Measurements from ENCODE around the gene SDF4.
"Not testable (repeated sequence)": the region's sequence is repeated elsewhere in the genome, so short reads cannot be mapped to it uniquely, and the experiment has no call there.

SDF4 gene

DNA sequence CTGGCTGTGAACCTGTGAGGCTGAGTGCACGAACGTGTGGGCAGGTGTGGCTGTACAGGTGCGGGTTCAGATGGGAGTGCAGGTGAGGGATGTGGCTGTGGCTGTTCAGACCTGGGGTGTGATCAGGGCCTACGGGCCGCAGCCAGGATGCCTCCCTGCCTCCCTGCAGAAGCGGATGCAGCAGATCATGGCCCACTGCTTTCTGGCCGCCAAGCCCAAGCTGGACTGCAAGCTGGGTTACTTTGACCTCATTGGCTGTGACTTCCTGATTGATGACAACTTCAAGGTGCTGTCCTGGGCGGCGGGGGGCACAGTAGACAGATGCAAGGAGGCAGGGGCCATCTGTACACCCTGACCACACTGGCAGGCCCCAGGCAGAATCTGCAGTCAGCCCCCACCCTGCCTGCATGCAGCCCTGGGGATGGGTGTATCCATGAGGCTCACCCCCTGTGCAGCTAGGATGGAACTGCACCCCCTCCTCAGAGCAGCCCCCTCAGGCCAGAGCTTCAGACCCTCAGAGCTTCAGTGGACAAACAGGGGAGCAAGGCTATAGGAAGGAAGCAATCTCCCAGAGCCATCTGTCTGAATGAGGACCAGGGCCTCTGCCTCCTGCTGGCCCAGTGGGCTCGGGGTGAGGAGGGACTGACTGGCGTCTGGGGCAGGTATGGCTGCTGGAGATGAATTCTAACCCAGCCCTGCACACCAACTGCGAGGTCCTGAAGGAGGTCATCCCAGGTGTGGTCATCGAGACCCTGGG lies 35.2 kb downstream of the SDF4 start:
- no peak for DNase-seq

DNA sequence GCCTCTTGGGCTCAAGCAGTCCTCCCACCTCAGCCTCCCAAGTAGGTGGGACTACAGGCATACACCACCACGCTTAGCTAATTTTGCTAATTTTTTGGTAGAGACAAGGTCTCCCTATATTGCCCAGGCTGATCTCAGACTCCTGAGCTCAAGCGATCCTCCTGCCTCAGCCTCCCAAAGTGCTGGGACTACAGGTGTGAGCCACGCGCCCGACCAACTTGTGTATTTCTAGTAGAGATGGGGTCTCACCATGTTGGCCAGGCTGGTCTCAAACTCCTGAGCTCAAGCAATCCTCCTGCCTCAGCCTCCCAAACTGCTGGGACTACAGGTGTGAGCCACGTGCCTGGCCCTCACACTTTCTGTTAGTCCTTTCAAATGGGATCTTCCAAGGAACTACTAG lies 36.1 kb downstream of the SDF4 start:
- not testable (repeated sequence) for DNase-seq

DNA sequence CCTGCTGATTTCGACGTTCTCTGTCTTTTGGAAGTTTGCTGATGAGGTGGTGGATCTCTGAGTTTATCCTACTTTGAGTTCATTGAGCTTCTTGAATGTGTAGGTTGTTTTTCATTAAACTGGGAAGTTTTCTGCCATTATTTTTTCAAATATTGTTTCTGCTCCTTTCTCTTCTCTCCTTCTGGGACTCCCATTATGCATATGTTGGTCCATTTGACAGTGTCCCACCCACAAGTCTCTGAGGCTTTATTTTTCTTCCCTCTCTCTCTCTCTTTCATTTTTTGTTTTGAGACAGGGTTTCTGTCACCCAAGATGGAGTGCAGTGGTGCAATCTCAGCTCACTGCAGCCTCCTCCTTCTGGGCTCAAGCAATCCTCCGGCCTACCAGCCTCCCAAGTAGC lies 37.1 kb downstream of the SDF4 start:
- no peak for DNase-seq

DNA sequence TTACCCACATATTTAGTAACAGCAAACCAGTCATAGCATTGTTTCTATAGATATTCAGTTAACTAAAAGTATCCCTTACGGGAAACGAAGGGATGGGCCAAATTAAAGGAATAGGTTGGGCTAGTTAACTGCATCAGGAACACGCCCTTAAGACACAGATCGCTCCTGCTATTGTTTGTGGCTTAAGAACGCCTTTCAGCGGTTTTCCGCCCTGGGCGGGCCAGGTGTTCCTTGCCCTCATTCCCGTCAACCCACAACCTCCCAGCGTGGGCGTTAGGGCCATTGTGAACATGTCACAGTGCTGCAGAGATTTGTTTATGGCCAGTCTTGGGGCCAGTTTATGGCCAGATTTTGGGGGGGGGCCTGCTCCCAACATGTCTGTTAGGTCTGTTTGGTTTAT lies 40.1 kb downstream of the SDF4 start:
- no peak for DNase-seq

DNA sequence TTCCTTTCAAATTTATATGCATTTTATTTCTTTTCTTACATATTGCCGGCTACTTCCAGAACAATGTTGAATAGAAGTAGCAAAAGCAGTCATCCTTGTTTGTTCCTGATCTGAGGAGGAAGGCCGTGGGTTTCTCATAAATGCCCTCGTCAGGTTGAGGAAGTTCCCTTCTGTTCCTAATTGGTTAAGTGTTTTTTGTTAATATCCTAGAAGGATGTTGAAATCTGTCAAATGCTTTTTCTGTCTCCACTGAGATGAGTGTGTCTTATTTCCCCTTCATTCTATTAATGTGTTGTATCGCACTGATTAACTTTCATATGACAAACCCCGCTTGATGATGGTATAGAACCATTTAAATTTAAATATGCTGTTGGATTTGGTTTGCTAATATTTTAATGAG lies 42.7 kb downstream of the SDF4 start:
- no peak for DNase-seq

DNA sequence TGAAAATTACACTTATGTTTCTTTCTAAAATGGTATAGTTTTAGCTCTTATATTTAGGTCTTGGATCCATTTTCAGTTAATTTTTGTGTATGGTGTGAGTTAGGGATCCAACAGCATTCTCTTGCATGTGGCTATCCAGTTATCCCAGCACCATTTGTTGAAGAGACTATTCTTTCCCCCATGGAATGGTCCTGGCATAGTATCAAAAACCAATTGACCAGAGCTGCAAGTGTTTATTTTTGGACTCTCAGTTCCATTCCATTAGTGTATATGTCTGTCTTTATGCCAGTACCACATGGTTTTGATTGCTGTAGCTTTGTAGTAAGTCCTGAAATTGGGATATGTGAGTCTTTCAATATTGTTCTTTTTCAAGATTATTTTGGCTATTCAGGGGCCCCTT lies 43.9 kb downstream of the SDF4 start:
- DNase-seq: no peak

DNA sequence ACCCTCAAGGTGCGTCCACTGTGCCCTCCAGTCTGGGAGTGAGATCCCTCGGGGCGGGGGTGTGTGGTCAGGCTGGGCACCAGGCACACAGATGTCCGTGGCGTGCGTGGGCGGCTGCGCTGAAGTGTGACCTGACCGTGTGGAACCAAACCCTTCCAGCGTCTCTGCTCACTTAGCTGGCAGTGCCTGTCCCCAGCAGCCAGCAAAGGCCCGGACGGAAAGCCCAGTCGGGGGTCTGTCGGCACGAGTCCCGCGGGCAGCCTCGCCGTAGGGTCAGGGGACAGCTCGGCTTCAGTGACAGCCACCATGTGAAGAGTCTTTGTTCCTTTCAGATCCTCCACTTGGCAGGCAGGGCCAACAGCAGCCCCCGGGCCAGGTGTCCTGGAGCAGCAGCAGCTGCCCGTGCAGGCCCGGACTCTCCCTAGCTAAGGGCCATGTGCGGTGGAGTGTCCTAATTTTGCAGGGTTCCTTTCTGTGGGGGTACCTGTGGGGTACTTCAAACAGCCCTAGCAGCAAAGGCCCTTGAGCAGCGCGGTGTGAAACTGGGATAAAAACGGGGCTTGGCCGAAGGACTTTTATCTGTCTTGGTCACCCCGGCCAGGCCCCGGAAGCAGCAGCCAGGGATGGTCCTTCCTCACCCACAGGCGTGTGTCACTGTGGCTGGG lies 46.6 kb downstream of the SDF4 start:
- no peak for DNase-seq

DNA sequence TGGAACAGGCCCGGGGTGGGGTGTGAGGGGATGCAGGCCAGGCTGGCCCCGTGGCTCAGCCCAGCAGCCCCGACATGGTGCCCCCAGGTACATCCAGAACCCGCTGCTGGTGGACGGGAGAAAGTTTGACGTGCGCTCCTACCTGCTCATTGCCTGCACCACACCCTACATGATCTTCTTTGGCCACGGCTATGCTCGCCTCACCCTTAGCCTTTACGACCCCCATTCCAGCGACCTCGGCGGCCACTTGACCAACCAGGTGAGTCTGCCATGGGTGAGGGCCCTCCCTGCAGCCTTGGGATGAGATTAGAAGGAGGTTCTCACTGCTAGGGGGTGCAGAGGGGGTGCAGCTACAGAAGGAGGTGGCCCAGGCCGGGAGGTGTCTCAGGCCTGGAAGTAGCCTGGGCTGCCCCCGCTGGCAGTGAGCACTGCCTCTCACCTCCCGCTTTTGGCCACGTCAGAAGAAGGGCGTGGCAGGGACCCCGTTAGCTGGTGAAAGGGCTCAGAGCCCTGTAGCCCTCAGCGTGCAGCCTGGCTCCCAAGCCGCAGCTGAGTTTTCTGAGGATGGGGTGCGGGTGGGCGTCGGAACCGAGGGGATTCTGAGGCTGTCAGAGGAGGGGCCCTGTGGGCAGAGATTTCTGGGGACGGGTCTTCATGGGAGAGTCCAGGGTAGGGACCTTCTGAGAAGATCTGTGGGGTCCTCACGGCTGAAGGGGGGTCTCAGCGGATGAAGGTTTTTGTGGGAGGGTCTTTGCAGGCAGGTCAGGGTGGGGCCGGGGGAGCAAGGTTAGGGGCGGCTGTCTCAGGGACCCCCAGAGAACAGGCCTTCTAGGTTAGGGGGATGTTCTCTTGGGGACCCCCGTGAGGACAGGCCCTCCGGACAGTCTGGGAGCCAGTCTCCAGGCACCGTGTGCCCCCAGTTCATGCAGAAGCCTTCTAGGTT lies 47.7 kb downstream of the SDF4 start:
- no peak for DNase-seq

DNA sequence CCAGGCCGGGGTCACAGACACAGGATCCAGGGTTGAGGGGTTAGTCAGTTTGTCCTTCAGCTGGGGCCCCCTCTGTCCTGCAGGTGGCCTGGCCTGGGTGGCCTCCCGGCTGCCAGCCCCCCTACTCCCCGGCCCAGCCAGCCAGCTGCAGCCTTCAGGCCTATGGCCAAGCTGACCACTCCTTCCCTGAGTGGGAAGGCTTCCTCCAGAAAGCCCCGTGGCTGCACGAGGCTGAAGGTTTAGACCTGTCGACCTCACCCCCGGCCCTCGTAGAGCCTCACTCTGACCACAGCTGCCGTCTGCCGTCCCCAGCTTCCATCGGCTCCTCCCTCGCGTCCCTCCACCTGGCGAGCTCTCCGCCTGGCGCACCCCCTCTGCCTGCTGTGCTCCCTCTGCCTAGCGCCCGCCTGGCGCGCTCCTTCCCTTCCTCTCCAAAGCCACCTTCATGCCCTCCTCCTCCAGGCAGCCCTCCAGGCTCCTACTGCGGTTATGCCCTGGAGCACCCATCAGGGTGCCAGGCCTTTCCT lies 48.5 kb downstream of the SDF4 start:
- DNase-seq: no peak

DNA sequence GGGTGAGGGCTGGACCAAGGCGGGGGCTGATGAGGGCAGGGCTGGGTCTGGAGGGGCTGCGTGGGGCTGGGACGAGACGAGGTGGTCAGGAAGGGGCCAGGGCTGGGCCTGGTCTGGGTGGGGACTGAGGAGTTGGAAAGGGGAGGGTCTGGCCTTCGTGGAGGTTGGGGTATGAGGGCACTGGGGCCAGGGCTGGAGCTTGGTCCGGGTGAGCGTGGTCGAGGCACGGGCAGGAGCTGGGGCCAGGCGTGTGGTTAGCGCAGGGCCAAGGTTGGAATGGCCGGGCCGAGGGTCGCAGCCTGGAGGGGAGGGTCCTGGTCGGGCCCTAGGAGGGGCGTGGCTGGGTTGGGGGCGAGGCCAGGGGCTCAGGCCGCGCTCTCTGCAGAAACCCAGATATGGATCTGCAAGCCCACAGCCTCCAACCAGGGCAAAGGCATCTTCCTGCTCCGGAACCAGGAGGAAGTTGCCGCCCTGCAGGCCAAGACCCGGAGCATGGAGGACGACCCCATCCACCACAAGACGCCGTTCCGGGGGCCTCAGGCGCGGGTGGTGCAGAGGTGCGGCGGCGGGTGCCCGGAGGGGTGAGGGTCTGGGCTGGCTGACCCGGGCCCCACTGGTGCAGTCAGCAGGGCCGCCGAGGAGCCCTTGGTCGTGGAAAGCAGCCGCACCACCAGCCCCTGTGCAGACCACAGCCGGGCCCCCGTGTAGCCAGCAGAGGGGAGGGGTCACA lies 49.1 kb downstream of the SDF4 start:
- DNase-seq: no peak

DNA sequence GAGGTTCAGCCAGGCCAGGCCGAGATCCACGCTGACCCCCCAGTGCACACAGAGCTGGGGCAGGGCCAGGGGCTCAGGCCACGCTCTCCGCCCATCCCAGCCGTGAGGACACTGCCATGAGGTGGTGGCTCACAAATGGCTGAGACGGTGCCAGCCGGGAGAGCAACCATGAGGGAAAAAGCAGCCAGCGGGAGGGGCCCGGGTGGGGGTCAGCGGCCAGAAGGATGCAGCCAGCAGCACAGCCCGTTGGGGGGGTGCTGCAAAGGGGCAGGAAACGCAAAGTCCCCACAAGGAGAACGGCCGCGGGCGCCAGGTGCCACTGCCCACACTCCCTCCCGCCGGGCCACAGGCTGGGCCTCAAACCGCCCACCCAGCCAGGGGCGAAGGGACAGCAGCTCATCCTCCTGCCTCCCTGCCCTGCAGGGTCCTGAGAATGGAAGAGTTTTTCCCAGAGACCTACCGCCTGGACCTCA lies 49.8 kb downstream of the SDF4 start:
- no peak for DNase-seq

DNA sequence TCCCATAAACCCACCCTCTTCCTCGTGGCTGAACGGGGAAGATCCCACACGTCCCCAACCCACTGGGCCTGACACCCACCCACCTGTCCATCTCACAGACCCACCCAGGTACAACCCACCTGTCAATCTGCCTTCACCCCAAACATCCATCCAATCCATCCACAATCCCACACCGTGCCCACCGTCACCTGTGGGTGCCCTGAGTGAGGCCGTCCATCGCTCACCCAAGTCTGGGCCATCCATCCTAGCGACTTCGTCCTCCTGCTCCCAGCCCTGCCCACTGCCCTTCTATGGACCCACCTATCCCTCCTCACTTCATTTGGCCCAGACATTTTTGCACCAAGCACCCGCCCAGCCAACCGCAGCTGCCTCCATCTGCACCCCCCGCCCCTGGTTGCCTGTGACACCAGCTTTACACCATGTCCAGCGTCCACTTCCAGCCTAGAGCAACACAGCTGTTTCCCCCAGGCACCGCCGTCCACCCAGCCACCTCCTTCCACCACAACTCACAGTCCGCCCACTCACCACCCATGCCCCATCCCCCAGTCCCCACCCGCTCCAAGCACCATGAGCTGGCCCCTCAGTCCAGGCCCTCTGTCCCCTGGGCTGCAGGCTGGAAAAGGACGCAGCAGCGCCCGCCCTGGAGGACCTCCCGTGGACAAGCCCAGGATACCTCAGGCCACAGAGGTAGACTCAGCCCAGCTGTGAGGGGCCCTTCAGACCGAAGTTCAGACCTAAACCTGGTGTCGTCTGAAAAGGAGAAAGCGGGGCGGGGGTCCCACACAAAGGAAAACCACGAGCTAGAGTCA lies 50.5 kb downstream of the SDF4 start:
- no peak for DNase-seq

DNA sequence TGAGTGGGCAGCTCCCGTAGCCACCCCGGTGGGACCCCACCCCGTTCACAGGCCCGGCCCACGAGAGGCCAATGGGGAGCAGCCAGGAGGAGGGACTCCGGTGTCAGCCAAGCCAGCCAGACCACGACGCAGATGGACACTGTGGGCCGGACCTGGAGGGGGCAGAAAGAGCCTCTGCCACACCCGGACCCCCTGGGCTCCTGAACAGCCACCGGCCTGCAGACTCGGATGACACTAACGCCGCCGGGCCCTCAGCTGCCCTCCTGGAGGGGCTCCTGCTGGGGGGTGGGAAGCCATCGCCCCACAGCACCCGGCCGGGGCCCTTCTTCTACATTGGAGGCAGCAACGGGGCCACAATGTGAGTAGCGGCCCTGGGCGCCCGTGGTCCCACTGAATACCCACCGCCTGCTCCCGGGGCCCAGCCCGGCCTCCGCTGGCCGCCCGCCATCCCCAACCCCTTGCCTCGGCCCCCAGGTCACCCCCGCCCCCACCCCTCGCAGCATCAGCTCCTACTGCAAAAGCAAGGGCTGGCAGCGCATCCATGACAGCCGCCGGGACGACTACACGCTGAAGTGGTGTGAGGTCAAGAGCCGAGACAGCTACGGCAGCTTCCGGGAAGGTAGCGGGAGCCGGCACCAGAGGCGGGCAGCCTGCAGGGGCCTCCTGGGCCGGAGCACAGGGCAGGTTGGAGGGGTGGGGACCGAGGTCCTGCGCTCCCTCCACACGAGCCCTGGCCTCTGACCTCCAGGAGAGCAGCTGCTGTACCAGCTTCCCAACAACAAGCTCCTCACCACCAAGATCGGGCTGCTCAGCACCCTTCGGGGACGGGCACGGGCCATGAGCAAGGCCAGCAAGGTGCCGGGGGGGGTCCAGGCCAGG lies 51.6 kb downstream of the SDF4 start:
- no peak for DNase-seq

DNA sequence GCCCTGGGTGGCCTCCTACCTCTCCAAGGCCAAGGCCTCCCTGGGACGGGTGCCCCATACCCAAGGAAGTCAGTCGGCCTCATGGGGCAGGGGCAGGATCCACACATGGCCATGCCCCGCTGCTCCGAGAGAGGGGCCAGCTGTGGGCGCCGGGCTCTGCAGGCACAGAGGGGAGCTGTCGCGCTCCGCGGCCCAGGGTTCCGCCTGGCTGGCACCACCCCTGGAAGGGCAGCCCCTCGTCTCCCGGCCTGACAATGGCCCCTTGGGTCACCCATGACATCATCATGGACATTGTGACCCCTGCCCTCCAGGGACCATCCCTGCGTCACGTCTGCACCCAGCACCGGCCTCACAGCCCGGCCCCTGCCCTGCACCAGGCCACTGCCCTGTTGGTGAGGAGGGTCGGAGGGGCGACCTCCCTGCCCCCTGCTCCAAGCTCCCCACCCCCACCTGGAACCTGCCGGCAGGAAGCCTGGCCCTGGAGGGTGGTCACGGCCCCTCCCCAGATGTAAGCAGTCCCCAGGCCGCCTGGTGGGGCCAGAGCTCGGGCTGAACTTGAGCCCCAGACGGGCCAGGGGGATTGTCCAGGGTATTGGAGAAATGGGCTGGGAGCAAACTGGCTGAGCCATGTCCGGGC lies 52.3 kb downstream of the SDF4 start:
- no peak for DNase-seq

DNA sequence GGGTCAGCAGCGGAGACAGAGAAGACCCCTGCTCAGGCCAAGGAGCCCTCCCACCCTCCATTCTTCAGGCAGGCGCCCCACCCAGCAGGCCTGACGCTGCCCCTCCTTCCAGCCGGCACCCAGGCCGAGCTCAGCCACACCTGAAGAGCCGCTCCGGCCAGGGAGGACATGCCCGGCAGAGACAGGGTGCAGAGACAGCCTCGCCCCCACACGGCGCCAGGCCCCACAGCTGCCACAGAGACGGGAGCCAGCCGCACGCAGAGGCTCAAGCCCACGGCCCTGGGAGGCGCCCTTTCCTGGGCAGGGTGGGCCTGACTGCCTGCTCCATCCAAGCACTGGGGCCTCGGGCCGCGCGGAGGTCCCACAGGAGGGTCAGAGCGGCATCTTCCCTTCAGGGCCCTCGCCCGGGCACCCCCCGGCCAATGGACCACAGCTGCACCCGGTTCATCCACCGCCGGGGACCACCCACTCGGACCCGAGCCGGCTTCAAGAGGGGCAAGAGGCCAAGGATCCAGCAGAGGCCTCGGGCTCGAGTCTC lies 52.9 kb downstream of the SDF4 start:
- no peak for DNase-seq

DNA sequence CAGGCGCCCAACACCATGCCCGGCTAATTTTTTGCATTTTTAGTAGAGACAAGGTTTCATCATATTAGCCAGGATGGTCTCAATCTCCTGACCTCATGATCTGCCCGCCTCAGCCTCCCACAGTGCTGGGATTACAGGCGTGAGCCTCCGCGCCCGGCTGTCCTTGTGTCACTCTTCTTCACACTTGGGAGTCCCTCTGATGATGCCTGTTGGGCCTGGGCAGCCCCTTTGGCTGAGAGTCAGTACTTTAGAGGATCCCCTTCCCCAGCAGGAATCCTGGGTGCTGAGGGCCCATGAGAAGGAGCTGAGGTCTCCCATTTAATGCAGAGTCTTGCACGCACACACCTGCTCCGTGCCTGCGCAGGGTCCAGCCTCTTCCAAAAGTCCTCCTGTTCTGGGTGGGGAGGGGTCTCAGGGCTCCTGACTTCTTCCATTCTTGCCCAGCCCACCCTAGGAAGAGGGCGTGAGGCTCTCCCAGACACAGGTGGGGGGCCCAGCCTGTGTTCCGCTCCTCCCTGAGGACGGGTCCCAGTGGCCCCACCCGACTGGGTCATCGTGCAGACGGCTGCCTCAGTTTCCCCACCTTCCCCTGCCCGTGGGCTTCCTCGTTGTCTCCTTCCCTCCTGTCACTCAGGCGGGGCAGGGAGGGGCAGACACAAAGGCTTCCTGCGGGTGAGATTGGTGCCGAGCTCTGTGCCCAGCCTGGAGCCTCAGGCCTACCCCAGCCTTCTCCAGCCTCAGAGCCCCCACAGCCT lies 54.2 kb downstream of the SDF4 start:
- DNase-seq: no peak

DNA sequence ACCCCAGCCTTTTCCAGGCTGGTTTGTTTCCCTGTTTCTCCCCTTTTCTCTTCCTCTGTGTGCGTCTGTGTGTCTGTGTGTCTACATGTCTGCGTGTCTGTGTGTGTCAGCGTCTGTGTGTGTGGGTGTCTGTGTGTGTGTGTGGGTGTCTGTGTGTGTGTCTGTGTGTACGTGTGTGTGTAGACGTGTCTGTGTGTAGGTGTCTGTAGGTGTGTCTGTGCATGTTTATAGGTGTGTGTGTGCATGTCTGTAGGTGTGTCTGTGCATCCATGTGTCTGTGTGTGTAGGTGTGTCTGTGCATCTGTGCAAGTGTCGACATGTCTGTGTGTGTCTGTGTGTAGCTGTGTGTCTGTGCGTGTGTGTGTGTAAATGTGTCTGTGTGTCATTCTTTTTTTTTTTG lies 54.9 kb downstream of the SDF4 start:
- no peak for DNase-seq

DNA sequence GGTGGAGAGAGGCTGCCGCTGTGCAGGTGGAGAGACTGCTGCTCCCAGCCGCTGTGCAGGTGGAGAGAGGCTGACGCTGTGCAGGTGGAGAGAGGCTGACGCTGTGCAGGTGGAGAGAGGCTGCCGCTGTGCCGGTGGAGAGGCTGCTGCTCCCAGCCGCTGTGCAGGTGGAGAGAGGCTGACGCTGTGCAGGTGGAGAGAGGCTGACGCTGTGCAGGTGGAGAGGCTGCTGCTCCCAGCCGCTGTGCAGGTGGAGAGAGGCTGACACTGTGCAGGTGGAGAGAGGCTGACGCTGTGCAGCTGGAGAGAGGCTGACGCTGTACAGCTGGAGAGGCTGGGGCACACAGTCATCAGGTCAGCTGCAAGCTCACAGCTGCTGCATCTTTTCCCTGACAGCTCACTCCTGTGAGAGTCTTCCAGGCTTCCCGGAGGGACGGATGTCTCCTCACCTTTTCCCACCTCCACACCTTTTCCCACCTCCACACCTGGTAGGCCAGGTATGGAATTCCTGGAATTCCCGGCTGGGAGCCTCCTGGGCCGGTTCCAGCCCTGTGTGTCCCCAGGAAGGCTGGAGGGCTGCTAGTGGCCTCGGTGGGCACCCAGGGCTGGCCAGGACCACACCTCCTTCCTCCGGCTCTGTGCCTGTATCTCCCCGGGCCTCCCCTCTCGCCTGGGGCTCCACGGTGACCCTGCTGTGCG lies 55.6 kb downstream of the SDF4 start:
- not testable (repeated sequence) for DNase-seq
